ENCODE measurements around the gene MSX2. TPM values are rescaled to one million over a fixed set of nuclear protein-coding genes. Genes with fewer than 3 reads are reported as not detected.

Gene MSX2
- polyA plus RNA-seq, 3 donors, result 0.14 TPM; not detected in 2

DNA sequence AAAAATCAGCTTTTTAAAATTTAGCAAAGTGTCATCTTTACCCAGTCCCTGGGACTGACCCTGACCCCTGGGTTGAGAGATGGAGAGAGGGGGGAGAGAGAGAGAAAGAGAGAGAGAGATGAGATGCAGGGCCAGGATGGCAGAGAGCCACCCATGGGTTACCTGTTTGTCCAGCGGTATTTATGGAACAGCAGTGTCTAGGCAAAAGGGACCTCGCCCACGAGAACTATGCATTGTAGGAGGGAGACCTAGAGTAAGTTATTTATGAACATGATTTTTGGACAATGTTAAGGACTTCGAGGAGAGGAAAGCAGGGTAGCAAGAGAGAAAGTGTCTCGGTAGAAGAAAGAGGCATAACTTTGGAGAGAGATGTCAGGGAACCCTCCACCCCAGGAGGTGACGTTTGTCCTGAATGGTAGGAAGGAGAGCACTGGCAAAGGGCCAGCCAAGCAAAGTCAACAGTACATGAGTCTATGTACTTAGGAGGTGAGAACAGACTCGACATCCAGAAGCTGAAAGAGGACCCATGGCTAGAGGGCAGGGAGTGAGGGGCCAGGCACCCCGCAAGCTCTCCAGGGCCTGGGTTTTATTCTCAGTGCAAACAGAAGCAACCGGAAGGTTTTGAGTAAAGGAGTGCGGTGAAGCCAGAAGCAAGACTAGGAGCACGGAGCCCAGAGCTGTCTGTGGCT lies 30.5 kb upstream of the MSX2 start:
- intact Hi-C loops (cut with micrococcal nuclease), result no loop called here
- Mint-ChIP-seq H3K36me3 (no peaks in the 10 kb centered on the region), H3K4me3 (peak overlapping the region in 1 of 2 donors; percentile 28), H3K27me3 (ENCODE audit: low read depth in 3 of 3) (peaks cover 66 to 82% (median 75%) of the 10 kb centered on the region in 3 donors), H3K9me3 (peaks cover 0 to 6% (median 0%) of the 10 kb centered on the region in 7 donors), H3K27ac (peak overlapping the region in 1 of 7 donors; percentile 62), H3K4me1 (peaks cover 2% of the 10 kb centered on the region)
- 28% methylated on average over 11 of the region's 11 CpGs for WGBS (ENCODE audit: insufficient coverage)
- no peak for DNase-seq
- Histone ChIP-seq H3K4me2 (replicated peaks; ENCODE audit: extremely low read depth, low read length, poor library complexity, severe bottlenecking) (no peak overlapping the region), H3K4me3 (replicated peaks in 1 of 3; ENCODE audit: low read depth in 2 of 3, low read length in 3 of 3) (no peak overlapping the region), H2AFZ (ENCODE audit: insufficient read depth, low read depth, low read length, poor library complexity, severe bottlenecking) (no peak overlapping the region), H3K79me2 (ENCODE audit: insufficient read depth, low read length) (no peaks in the 10 kb centered on the region), H4K20me1 (ENCODE audit: insufficient read depth, low read length) (no peaks in the 10 kb centered on the region), H3K4me1 (ENCODE audit: control insufficient read depth in 1 of 2, insufficient read depth in 2 of 2, low read length in 2 of 2) (no peaks in the 10 kb centered on the region), H3K27ac (ENCODE audit: low read depth in 1 of 2, low read length in 2 of 2) (no peak overlapping the region), H3K36me3 (replicated peaks in 1 of 2; ENCODE audit: control insufficient read depth in 1 of 2, insufficient read depth in 2 of 2, low read length in 2 of 2) (no peaks in the 10 kb centered on the region), H3K27me3 (ENCODE audit: control insufficient read depth in 2 of 2, insufficient read depth in 2 of 2, low read length in 2 of 2) (peaks cover 48 to 60% of the 10 kb centered on the region in 2 donors), H3K9ac (ENCODE audit: insufficient read depth, low read length, poor library complexity, severe bottlenecking) (no peak overlapping the region), H3K9me3 (replicated peaks in 1 of 2; ENCODE audit: control insufficient read depth in 1 of 2, insufficient read depth in 1 of 2, low read length in 2 of 2) (peaks cover 0 to 14% of the 10 kb centered on the region in 2 donors)
- TF ChIP-seq, protein P1, sequence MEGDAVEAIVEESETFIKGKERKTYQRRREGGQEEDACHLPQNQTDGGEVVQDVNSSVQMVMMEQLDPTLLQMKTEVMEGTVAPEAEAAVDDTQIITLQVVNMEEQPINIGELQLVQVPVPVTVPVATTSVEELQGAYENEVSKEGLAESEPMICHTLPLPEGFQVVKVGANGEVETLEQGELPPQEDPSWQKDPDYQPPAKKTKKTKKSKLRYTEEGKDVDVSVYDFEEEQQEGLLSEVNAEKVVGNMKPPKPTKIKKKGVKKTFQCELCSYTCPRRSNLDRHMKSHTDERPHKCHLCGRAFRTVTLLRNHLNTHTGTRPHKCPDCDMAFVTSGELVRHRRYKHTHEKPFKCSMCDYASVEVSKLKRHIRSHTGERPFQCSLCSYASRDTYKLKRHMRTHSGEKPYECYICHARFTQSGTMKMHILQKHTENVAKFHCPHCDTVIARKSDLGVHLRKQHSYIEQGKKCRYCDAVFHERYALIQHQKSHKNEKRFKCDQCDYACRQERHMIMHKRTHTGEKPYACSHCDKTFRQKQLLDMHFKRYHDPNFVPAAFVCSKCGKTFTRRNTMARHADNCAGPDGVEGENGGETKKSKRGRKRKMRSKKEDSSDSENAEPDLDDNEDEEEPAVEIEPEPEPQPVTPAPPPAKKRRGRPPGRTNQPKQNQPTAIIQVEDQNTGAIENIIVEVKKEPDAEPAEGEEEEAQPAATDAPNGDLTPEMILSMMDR (IDR thresholded peaks at IDR 0.05), result no peak

DNA sequence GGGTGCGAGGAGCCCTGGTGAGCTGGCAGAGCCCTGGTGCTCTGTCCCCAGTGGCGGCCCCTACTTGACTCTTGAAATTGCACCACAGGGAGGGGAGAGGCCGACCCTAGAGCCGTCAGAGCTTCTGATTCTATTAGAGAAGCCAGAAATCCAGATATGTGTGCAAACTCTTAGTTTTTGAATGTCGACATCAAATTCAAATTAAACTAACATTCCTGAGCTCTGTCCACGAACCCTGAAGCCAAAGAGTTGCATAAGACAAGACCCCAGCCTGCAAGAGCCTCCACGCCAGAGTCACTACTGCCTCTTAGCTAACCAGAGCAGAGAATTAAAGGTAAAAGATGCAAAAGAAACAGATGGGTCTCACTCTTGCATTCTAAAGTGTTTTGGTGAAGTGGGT lies 29.8 kb upstream of the MSX2 start:
- no peak for DNase-seq
- no peak overlapping the region for H3K4me3 ChIP-seq (replicated peaks in 1 of 3; ENCODE audit: low read depth in 2 of 3, low read length in 3 of 3)
- intact Hi-C loops (cut with micrococcal nuclease), result no loop called here
- no peaks in the 10 kb centered on the region for H3K36me3 Mint-ChIP-seq
- peak overlapping the region in 1 of 2 donors; percentile 9 for H3K4me3 Mint-ChIP-seq
- TF ChIP-seq, protein P1 (IDR thresholded peaks at IDR 0.05), result no peak
- H3K27ac ChIP-seq (ENCODE audit: low read depth in 1 of 2, low read length in 2 of 2), result no peak overlapping the region
- no peak overlapping the region for H2AFZ ChIP-seq (ENCODE audit: insufficient read depth, low read depth, low read length, poor library complexity, severe bottlenecking)
- H3K27me3 Mint-ChIP-seq (ENCODE audit: low read depth in 3 of 3), result peaks cover 62 to 75% (median 67%) of the 10 kb centered on the region in 3 donors
- H3K4me1 ChIP-seq (ENCODE audit: control insufficient read depth in 1 of 2, insufficient read depth in 2 of 2, low read length in 2 of 2), result no peaks in the 10 kb centered on the region
- H3K79me2 ChIP-seq (ENCODE audit: insufficient read depth, low read length), result no peaks in the 10 kb centered on the region
- no peak overlapping the region for H3K9ac ChIP-seq (ENCODE audit: insufficient read depth, low read length, poor library complexity, severe bottlenecking)
- H3K27me3 ChIP-seq (ENCODE audit: control insufficient read depth in 2 of 2, insufficient read depth in 2 of 2, low read length in 2 of 2), result peaks cover 43 to 52% of the 10 kb centered on the region in 2 donors
- no peaks in the 10 kb centered on the region for H4K20me1 ChIP-seq (ENCODE audit: insufficient read depth, low read length)
- H3K9me3 Mint-ChIP-seq, result peaks cover 0 to 9% (median 0%) of the 10 kb centered on the region in 7 donors
- 20% methylated on average over 5 of the region's 7 CpGs for WGBS (ENCODE audit: insufficient coverage)
- H3K36me3 ChIP-seq (replicated peaks in 1 of 2; ENCODE audit: control insufficient read depth in 1 of 2, insufficient read depth in 2 of 2, low read length in 2 of 2), result no peaks in the 10 kb centered on the region
- H3K4me2 ChIP-seq (replicated peaks; ENCODE audit: extremely low read depth, low read length, poor library complexity, severe bottlenecking), result no peak overlapping the region
- peaks cover 0 to 10% of the 10 kb centered on the region in 2 donors for H3K9me3 ChIP-seq (replicated peaks in 1 of 2; ENCODE audit: control insufficient read depth in 1 of 2, insufficient read depth in 1 of 2, low read length in 2 of 2)
- H3K27ac Mint-ChIP-seq, result no peak overlapping the region
- H3K4me1 Mint-ChIP-seq, result peaks cover 2% of the 10 kb centered on the region
